ENCODE measurements around the gene FLII. TPM values are rescaled to one million over a fixed set of nuclear protein-coding genes. Genes with fewer than 3 reads are reported as not detected.
"Not testable (repeated sequence)": the region's sequence is repeated elsewhere in the genome, so short reads cannot be mapped to it uniquely, and the experiment has no call there.

Gene FLII
- 100 to 1,000 TPM; 257 to 389 (median 319) TPM for total RNA-seq
- 168 TPM for total RNA-seq (2013)
- total RNA-seq = 93.8 to 338 (median 212) reads per million in 29 experiments

GRCh38 chr17:18258356-18259038 lies at the start of gene FLII:
Gene FLII, minus strand, starts transcription at chr17:18258738. Its CDS starts 48 bp downstream, at chr17:18258690.
- peaks cover 31 to 52% (median 48%) of the 10 kb centered on the region in 3 donors for H3K4me1 Mint-ChIP-seq
- H3K36me3 Mint-ChIP-seq = peaks cover 16% of the 10 kb centered on the region
- POLR2A ChIA-PET = interaction anchor here in 1 of 2 donors (0.8 kb wide), 1 partner anchor 12 kb away, joined by 3 read pairs; no protein-coding TSS in a partner anchor
- under 1% methylated on average over 66 of the region's 71 CpGs for WGBS (ENCODE audit: insufficient coverage)
- H3K27ac Mint-ChIP-seq = peak within 1 kb of the TSS; percentile 89 to 92
- peak; percentile 47 to 53 (median 50) for ATAC-seq (replicated peaks in 1 of 4)
- peak in 30 of 35 experiments; percentile 22 to 74 (median 36) for DNase-seq
- peak within 1 kb of the TSS; percentile 76 for H3K27ac ChIP-seq (ENCODE audit: low read length)
- H3K9me3 Mint-ChIP-seq = no peaks in the 10 kb centered on the region
- H3K4me3 Mint-ChIP-seq = peak within 1 kb of the TSS; percentile 95 to 98 (median 98)
- H3K27me3 Mint-ChIP-seq = no peaks in the 10 kb centered on the region
- H3K36me3 ChIP-seq (ENCODE audit: control insufficient read depth in 2 of 2, extremely low read depth in 1 of 2, insufficient read depth in 1 of 2, low read length in 1 of 2) = peaks cover 21 to 29% of the 10 kb centered on the region in 2 donors
- H3K27me3 ChIP-seq (replicated peaks in 1 of 2; ENCODE audit: control insufficient read depth in 2 of 2, extremely low read depth in 1 of 2, insufficient read depth in 2 of 2, low read length in 1 of 2) = no peaks in the 10 kb centered on the region
- H3K4me3 ChIP-seq (ENCODE audit: control insufficient read depth in 1 of 2, extremely low read depth in 1 of 2, low read length in 1 of 2) = peak within 1 kb of the TSS; percentile 74 to 80
- H3K9me3 ChIP-seq = no peaks in the 10 kb centered on the region
- CTCF ChIA-PET = no interaction called here
- peaks cover 17 to 64% of the 10 kb centered on the region in 2 experiments for H3K4me1 ChIP-seq (ENCODE audit: control insufficient read depth in 1 of 2, extremely low read depth in 1 of 2, insufficient read depth in 2 of 2, low read length in 2 of 2)

GRCh38 chr17:18303206-18303605 lies 44.7 kb upstream of the FLII start:
- peaks cover 51% of the 10 kb centered on the region for H3K36me3 Mint-ChIP-seq
- H3K36me3 ChIP-seq (ENCODE audit: control insufficient read depth in 2 of 2, extremely low read depth in 1 of 2, insufficient read depth in 1 of 2, low read length in 1 of 2) = peaks cover 22 to 81% of the 10 kb centered on the region in 2 donors
- H3K27me3 Mint-ChIP-seq; H3K27ac Mint-ChIP-seq; H3K4me1 Mint-ChIP-seq; ATAC-seq (replicated peaks in 1 of 4); H3K27me3 ChIP-seq (replicated peaks in 1 of 2; ENCODE audit: control insufficient read depth in 2 of 2, extremely low read depth in 1 of 2, insufficient read depth in 2 of 2, low read length in 1 of 2); H3K9me3 ChIP-seq; DNase-seq; H3K27ac ChIP-seq (ENCODE audit: low read length); POLR2A ChIA-PET; H3K4me3 Mint-ChIP-seq; H3K9me3 Mint-ChIP-seq; H3K4me3 ChIP-seq (ENCODE audit: control insufficient read depth in 1 of 2, extremely low read depth in 1 of 2, low read length in 1 of 2); H3K4me1 ChIP-seq (ENCODE audit: control insufficient read depth in 1 of 2, extremely low read depth in 1 of 2, insufficient read depth in 2 of 2, low read length in 2 of 2): not testable (repeated sequence)
- WGBS (ENCODE audit: insufficient coverage) = no CpG with 5 or more reads among the region's 13 CpGs
- CTCF ChIA-PET = interaction anchor here in 1 of 2 donors (0.5 kb wide), 1 partner anchor 657 kb away, joined by 7 read pairs; no protein-coding TSS in a partner anchor

GRCh38 chr17:18300725-18301480 lies 42.4 kb upstream of the FLII start:
- H3K36me3 Mint-ChIP-seq = peaks cover 45% of the 10 kb centered on the region
- WGBS (ENCODE audit: insufficient coverage) = 90% methylated on average over 6 of the region's 8 CpGs
- Histone ChIP-seq H3K27ac (ENCODE audit: low read length) (no peak overlapping the region), H3K4me3 (ENCODE audit: control insufficient read depth in 1 of 2, extremely low read depth in 1 of 2, low read length in 1 of 2) (no peak overlapping the region), H3K36me3 (ENCODE audit: control insufficient read depth in 2 of 2, extremely low read depth in 1 of 2, insufficient read depth in 1 of 2, low read length in 1 of 2) (peaks cover 19 to 62% of the 10 kb centered on the region in 2 donors), H3K27me3 (replicated peaks in 1 of 2; ENCODE audit: control insufficient read depth in 2 of 2, extremely low read depth in 1 of 2, insufficient read depth in 2 of 2, low read length in 1 of 2) (no peaks in the 10 kb centered on the region), H3K9me3 (no peaks in the 10 kb centered on the region), H3K4me1 (ENCODE audit: control insufficient read depth in 1 of 2, extremely low read depth in 1 of 2, insufficient read depth in 2 of 2, low read length in 2 of 2) (no peaks in the 10 kb centered on the region)
- POLR2A ChIA-PET = no interaction called here
- DNase-seq (no peak), ATAC-seq (replicated peaks in 1 of 4) (no peak)
- CTCF ChIA-PET = no interaction called here
- no peak overlapping the region for H3K27ac Mint-ChIP-seq
- no peaks in the 10 kb centered on the region for H3K9me3 Mint-ChIP-seq
- no peaks in the 10 kb centered on the region for H3K4me1 Mint-ChIP-seq
- H3K4me3 Mint-ChIP-seq = no peak overlapping the region
- H3K27me3 Mint-ChIP-seq = no peaks in the 10 kb centered on the region

DNA sequence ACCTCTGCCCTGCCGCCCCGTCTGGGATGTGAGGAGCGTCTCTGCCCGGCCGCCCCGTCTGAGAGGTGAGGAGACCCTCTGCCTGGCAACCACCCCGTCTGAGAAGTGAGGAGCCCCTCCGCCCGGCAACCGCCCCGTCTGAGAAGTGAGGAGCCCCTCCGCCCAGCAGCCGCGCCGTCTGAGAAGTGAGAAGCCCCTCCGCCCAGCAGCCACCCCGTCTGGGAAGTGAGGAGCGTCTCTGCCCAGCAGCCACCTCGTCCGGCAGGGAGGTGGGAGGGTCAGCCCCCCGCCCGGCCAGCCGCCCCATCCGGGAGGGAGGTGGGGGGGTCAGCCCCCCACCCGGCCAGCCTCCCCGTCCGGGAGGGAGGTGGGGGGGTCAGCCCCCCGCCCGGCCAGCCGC lies 39.5 kb upstream of the FLII start:
- peaks cover 37% of the 10 kb centered on the region for H3K36me3 Mint-ChIP-seq
- H3K4me3 Mint-ChIP-seq; H3K27ac ChIP-seq (ENCODE audit: low read length); H3K4me1 ChIP-seq (ENCODE audit: control insufficient read depth in 1 of 2, extremely low read depth in 1 of 2, insufficient read depth in 2 of 2, low read length in 2 of 2); DNase-seq; ATAC-seq (replicated peaks in 1 of 4); H3K27me3 ChIP-seq (replicated peaks in 1 of 2; ENCODE audit: control insufficient read depth in 2 of 2, extremely low read depth in 1 of 2, insufficient read depth in 2 of 2, low read length in 1 of 2); CTCF ChIA-PET; H3K27me3 Mint-ChIP-seq; H3K9me3 ChIP-seq; H3K27ac Mint-ChIP-seq; H3K9me3 Mint-ChIP-seq; H3K4me1 Mint-ChIP-seq; POLR2A ChIA-PET; H3K4me3 ChIP-seq (ENCODE audit: control insufficient read depth in 1 of 2, extremely low read depth in 1 of 2, low read length in 1 of 2): not testable (repeated sequence)
- WGBS (ENCODE audit: insufficient coverage) = no CpG with 5 or more reads among the region's 30 CpGs
- H3K36me3 ChIP-seq (ENCODE audit: control insufficient read depth in 2 of 2, extremely low read depth in 1 of 2, insufficient read depth in 1 of 2, low read length in 1 of 2) = peaks cover 20 to 49% of the 10 kb centered on the region in 2 donors

DNA sequence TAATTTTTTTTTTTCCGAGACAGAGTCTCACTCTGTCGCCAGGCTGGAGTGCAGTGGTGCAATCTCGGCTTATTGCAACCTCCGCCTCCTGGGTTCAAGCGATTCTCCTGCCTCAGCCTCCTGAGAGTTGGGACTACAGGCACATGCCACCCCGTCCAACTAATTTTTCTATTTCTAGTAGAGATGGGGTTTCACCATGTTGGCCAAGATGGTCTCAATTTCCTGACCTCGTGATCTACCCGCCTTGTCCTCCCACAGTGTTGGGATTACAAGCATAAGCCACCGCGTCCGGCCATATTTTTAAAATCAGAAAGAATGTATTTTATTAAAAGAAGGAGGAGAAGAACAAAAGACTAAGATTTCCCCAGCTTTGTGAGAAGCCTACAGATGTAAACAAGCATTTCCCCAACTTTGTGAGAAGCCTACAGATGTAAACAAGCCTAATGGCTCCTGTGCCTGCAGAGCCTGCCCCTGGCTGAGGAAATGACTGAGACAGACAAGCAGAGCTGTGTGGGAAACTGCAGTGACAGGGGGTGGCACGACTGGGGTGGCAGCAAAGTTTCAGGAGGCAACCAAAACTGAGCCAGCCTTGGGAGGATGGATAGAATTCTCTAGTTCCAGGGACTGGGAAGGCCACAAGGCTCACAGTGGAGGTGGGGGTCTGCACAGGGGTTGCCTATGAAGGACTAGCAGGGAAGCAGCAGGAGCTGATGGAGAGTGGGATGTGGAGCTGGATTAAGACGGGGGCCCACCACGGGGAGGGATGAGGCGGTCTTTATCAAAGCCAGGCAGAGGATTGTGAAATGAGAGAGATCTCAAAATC lies 33.4 kb upstream of the FLII start:
- POLR2A ChIA-PET = no interaction called here

GRCh38 chr17:18285296-18285695 lies 26.8 kb upstream of the FLII start:
- WGBS (ENCODE audit: insufficient coverage) = 97% methylated on average over 9 of the region's 11 CpGs
- POLR2A ChIA-PET = interaction anchor here in 1 of 2 donors (0.6 kb wide), 1 partner anchor 445 kb away, joined by 7 read pairs; no protein-coding TSS in a partner anchor
- Mint-ChIP-seq H3K9me3 (no peaks in the 10 kb centered on the region), H3K27ac (no peak overlapping the region), H3K36me3 (peaks cover 47% of the 10 kb centered on the region), H3K27me3 (no peaks in the 10 kb centered on the region), H3K4me3 (no peak overlapping the region), H3K4me1 (no peaks in the 10 kb centered on the region)
- Histone ChIP-seq H3K36me3 (ENCODE audit: control insufficient read depth in 2 of 2, extremely low read depth in 1 of 2, insufficient read depth in 1 of 2, low read length in 1 of 2) (peaks cover 15 to 65% of the 10 kb centered on the region in 2 donors), H3K27ac (ENCODE audit: low read length) (no peak overlapping the region), H3K27me3 (replicated peaks in 1 of 2; ENCODE audit: control insufficient read depth in 2 of 2, extremely low read depth in 1 of 2, insufficient read depth in 2 of 2, low read length in 1 of 2) (no peaks in the 10 kb centered on the region), H3K4me3 (ENCODE audit: control insufficient read depth in 1 of 2, extremely low read depth in 1 of 2, low read length in 1 of 2) (no peak overlapping the region), H3K4me1 (ENCODE audit: control insufficient read depth in 1 of 2, extremely low read depth in 1 of 2, insufficient read depth in 2 of 2, low read length in 2 of 2) (no peaks in the 10 kb centered on the region), H3K9me3 (no peaks in the 10 kb centered on the region)
- CTCF ChIA-PET = no interaction called here
- no peak for ATAC-seq (replicated peaks in 1 of 4)
- DNase-seq = no peak

More for the DNA sequence above, 33.4 kb upstream of the FLII start:
- H3K27me3 ChIP-seq (replicated peaks in 1 of 2; ENCODE audit: control insufficient read depth in 2 of 2, extremely low read depth in 1 of 2, insufficient read depth in 2 of 2, low read length in 1 of 2) = no peaks in the 10 kb centered on the region
- peaks cover 20 to 47% of the 10 kb centered on the region in 2 donors for H3K36me3 ChIP-seq (ENCODE audit: control insufficient read depth in 2 of 2, extremely low read depth in 1 of 2, insufficient read depth in 1 of 2, low read length in 1 of 2)
- H3K4me3 ChIP-seq (ENCODE audit: control insufficient read depth in 1 of 2, extremely low read depth in 1 of 2, low read length in 1 of 2) = no peak overlapping the region
- H3K4me3 Mint-ChIP-seq = no peak overlapping the region
- H3K9me3 ChIP-seq = no peaks in the 10 kb centered on the region
- H3K27ac ChIP-seq (ENCODE audit: low read length) = no peak overlapping the region
- H3K9me3 Mint-ChIP-seq = no peaks in the 10 kb centered on the region
- no peaks in the 10 kb centered on the region for H3K4me1 ChIP-seq (ENCODE audit: control insufficient read depth in 1 of 2, extremely low read depth in 1 of 2, insufficient read depth in 2 of 2, low read length in 2 of 2)
- no peak for ATAC-seq (replicated peaks in 1 of 4)
- H3K4me1 Mint-ChIP-seq = no peaks in the 10 kb centered on the region
- no peak overlapping the region for H3K27ac Mint-ChIP-seq
- WGBS (ENCODE audit: insufficient coverage) = 90% methylated on average over 2 of the region's 15 CpGs
- CTCF ChIA-PET = no interaction called here
- H3K27me3 Mint-ChIP-seq = no peaks in the 10 kb centered on the region
- H3K36me3 Mint-ChIP-seq = peaks cover 32% of the 10 kb centered on the region
- no peak for DNase-seq
